Measurements from ENCODE around the gene TCF12.

TCF12 gene

GRCh38 chr15:56910801-56911200 is 7.6 kb upstream of the TCF12 start:
- H3K9me3 ChIP-seq (ENCODE audit: control insufficient read depth, low read length): no peaks in the 10 kb centered on the region
- no peaks in the 10 kb centered on the region for H3K79me2 ChIP-seq
- H2AFZ ChIP-seq: no peak overlapping the region
- no peak overlapping the region for H3K4me3 ChIP-seq (ENCODE audit: low read depth, low read length)
- H3K4me1 ChIP-seq: no peaks in the 10 kb centered on the region
- TF ChIP-seq, protein P1, sequence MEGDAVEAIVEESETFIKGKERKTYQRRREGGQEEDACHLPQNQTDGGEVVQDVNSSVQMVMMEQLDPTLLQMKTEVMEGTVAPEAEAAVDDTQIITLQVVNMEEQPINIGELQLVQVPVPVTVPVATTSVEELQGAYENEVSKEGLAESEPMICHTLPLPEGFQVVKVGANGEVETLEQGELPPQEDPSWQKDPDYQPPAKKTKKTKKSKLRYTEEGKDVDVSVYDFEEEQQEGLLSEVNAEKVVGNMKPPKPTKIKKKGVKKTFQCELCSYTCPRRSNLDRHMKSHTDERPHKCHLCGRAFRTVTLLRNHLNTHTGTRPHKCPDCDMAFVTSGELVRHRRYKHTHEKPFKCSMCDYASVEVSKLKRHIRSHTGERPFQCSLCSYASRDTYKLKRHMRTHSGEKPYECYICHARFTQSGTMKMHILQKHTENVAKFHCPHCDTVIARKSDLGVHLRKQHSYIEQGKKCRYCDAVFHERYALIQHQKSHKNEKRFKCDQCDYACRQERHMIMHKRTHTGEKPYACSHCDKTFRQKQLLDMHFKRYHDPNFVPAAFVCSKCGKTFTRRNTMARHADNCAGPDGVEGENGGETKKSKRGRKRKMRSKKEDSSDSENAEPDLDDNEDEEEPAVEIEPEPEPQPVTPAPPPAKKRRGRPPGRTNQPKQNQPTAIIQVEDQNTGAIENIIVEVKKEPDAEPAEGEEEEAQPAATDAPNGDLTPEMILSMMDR (IDR thresholded peaks at IDR 0.05): no peak
- no peak overlapping the region for H3K27ac ChIP-seq
- no peak overlapping the region for H3K9ac ChIP-seq
- H3K4me2 ChIP-seq (ENCODE audit: low read length): no peak overlapping the region
- no peaks in the 10 kb centered on the region for H3K27me3 ChIP-seq (ENCODE audit: control insufficient read depth, insufficient read depth, low read length)
- H3K36me3 ChIP-seq (ENCODE audit: control insufficient read depth, insufficient read depth, low read length): no peaks in the 10 kb centered on the region

DNA sequence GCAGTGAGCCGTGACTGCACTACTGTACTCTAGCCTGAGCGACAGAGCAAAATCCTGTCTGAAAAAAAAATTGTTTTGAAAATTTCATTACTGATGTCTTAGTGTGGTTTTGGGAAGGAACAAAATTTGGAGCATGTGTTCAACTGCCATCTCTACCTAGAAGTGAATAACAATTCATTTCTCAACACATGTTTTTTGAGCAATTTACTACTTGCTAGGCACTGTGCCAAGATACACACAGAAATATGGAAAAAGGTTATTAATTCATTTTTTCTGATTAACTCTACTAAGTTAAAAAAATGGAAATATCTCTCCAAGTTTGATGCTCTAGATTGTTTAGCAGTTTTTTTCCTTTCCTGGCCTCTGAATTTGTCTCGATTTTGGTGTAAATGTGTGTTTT is 5.2 kb upstream of the TCF12 start:
- H3K36me3 ChIP-seq (ENCODE audit: control insufficient read depth, insufficient read depth, low read length): no peaks in the 10 kb centered on the region
- H3K4me3 ChIP-seq (ENCODE audit: low read depth, low read length): no peak overlapping the region
- no peaks in the 10 kb centered on the region for H3K9me3 ChIP-seq (ENCODE audit: control insufficient read depth, low read length)
- no peak overlapping the region for H3K4me2 ChIP-seq (ENCODE audit: low read length)
- H3K27me3 ChIP-seq (ENCODE audit: control insufficient read depth, insufficient read depth, low read length): no peaks in the 10 kb centered on the region
- no peak overlapping the region for H2AFZ ChIP-seq
- H3K27ac ChIP-seq: no peak overlapping the region
- H3K9ac ChIP-seq: no peak overlapping the region
- H3K79me2 ChIP-seq: peaks cover 2% of the 10 kb centered on the region
- TF ChIP-seq, protein P1 (IDR thresholded peaks at IDR 0.05): no peak
- no peaks in the 10 kb centered on the region for H3K4me1 ChIP-seq

GRCh38 chr15:56913670-56914069 is 4.8 kb upstream of the TCF12 start:
- Histone ChIP-seq H3K9me3 (ENCODE audit: control insufficient read depth, low read length) (no peaks in the 10 kb centered on the region), H3K36me3 (ENCODE audit: control insufficient read depth, insufficient read depth, low read length) (no peaks in the 10 kb centered on the region), H3K27me3 (ENCODE audit: control insufficient read depth, insufficient read depth, low read length) (no peaks in the 10 kb centered on the region), H3K9ac (no peak overlapping the region), H3K4me2 (ENCODE audit: low read length) (no peak overlapping the region), H2AFZ (no peak overlapping the region), H3K27ac (no peak overlapping the region), H3K4me3 (ENCODE audit: low read depth, low read length) (no peak overlapping the region), H3K79me2 (peaks cover 2% of the 10 kb centered on the region), H3K4me1 (no peaks in the 10 kb centered on the region)
- TF ChIP-seq, protein P1 (IDR thresholded peaks at IDR 0.05): no peak

DNA sequence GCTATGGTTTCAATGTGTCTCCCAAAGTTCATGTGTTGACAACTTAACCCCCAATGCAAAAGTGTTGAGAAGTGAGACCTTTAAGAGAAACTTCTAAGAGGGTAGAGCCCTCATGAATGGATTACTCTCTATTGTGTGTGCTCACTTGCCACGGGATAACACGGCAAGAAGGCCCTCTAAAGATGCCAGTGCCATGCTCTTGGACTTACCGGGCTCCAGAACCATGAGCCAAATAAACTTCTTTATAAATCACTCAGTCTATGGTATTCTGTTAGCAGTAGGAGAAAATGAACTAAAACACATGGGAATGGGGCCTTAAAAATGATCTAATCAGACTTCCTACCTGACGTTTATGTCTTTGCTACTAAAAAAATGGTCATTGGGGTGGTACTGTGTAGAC is 2.6 kb upstream of the TCF12 start:
- H3K4me2 ChIP-seq (ENCODE audit: low read length): no peak overlapping the region
- H3K27me3 ChIP-seq (ENCODE audit: control insufficient read depth, insufficient read depth, low read length): no peaks in the 10 kb centered on the region
- no peaks in the 10 kb centered on the region for H3K9me3 ChIP-seq (ENCODE audit: control insufficient read depth, low read length)
- H3K79me2 ChIP-seq: peaks cover 2% of the 10 kb centered on the region
- H3K9ac ChIP-seq: no peak overlapping the region
- no peaks in the 10 kb centered on the region for H3K36me3 ChIP-seq (ENCODE audit: control insufficient read depth, insufficient read depth, low read length)
- no peak overlapping the region for H3K4me3 ChIP-seq (ENCODE audit: low read depth, low read length)
- no peak overlapping the region for H2AFZ ChIP-seq
- TF ChIP-seq, protein P1 (IDR thresholded peaks at IDR 0.05): no peak
- H3K4me1 ChIP-seq: no peaks in the 10 kb centered on the region
- no peak overlapping the region for H3K27ac ChIP-seq

DNA sequence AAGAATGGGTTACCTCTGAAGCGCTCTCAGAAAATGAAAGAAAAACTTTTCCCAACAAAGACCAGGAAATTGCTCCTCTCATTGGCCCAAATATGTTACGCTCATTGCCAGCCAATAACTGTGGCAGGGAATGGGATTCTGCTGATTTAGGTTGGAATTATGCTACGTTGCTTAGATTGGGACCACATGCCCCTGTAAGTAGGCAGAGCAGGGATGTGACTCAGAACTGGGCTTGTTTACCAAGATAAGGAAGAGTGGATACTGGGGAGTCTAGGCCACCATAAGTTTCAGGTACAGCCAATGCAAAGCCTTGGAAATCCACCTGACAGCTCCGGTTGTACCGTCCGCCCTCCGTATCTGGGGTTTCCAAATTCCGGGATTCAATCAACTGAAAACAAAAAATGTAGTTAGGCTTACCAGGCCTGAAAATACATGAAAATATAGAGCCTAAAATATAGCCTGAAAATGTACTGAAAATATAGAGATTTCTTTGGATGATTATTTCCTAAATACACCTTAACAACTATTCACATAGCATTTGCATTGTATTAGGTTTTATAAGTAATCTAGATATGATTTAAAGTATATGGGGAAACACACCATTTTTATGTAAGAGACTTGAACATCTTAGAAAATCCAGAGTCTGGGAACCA is 1.5 kb upstream of the TCF12 start:
- no peaks in the 10 kb centered on the region for H3K36me3 ChIP-seq (ENCODE audit: control insufficient read depth, insufficient read depth, low read length)
- H2AFZ ChIP-seq: no peak overlapping the region
- H3K4me2 ChIP-seq (ENCODE audit: low read length): peak overlapping the region; percentile 90
- TF ChIP-seq, protein P1 (IDR thresholded peaks at IDR 0.05): no peak
- H3K27ac ChIP-seq: peak overlapping the region; percentile 78
- no peak overlapping the region for H3K9ac ChIP-seq
- H3K27me3 ChIP-seq (ENCODE audit: control insufficient read depth, insufficient read depth, low read length): no peaks in the 10 kb centered on the region
- H3K9me3 ChIP-seq (ENCODE audit: control insufficient read depth, low read length): no peaks in the 10 kb centered on the region
- peaks cover 2% of the 10 kb centered on the region for H3K79me2 ChIP-seq
- peak overlapping the region; percentile 90 for H3K4me3 ChIP-seq (ENCODE audit: low read depth, low read length)
- no peaks in the 10 kb centered on the region for H3K4me1 ChIP-seq
